ENCODE data around the gene SLC2A11.

- no peak for TF ChIP-seq CTCF (IDR thresholded peaks at IDR 0.05; ENCODE audit: poor library complexity, severe bottlenecking)
- TF ChIP-seq EP300 (conservative IDR thresholded peaks at IDR 0.05; ENCODE audit: poor library complexity, severe bottlenecking), result no peak
- TF ChIP-seq REST (IDR thresholded peaks at IDR 0.05; ENCODE audit: borderline replicate concordance), result no peak
- TF ChIP-seq POLR2AphosphoS5 (IDR thresholded peaks at IDR 0.05), result no peak
- no peak for TF ChIP-seq RAD21 (conservative IDR thresholded peaks at IDR 0.05)
- no peak for TF ChIP-seq SMC3 (conservative IDR thresholded peaks at IDR 0.05; ENCODE audit: poor library complexity)
- TF ChIP-seq EZH2 (IDR thresholded peaks at IDR 0.05; ENCODE audit: borderline replicate concordance, insufficient read depth, low read length, poor library complexity, severe bottlenecking), result no peak
- no peak for TF ChIP-seq MXI1 (conservative IDR thresholded peaks at IDR 0.05; ENCODE audit: poor library complexity, severe bottlenecking)
Measured at GRCh38 chr22:23913306-23913660, 55.6 kb downstream of the SLC2A11 start.
